ENCODE measurements around the gene PGLYRP2.
"Not testable (repeated sequence)": the region's sequence is repeated elsewhere in the genome, so short reads cannot be mapped to it uniquely, and the experiment has no call there.

PGLYRP2 gene

DNA sequence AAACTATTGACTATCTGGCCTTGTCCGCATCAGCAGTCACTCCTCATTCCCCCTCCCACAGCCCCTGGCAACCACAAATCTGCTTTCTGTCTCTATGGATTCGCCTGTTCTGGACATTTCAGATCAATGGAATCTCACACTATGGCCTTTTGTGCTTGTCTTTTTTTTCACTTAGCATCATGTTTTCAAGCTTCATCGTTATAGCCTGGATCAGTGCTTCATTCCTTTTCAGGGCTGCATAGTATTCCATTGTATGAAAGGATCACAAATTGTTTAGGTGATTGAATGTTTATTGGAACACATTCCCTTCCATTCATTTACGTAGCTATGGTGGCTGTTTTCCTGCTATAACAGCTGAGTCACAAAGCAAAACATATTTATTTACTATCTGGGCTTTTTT, 7.7 kb upstream of the PGLYRP2 start:
- no peak for DNase-seq (ENCODE audit: low spot score)

- DNase-seq (ENCODE audit: low spot score), result not testable (repeated sequence)
Measured at GRCh38 chr19:15485768-15486167, 6.5 kb upstream of the PGLYRP2 start.

- DNase-seq (ENCODE audit: low spot score), result not testable (repeated sequence)
Measured at GRCh38 chr19:15480996-15481395, 1.7 kb upstream of the PGLYRP2 start.

- no peak for DNase-seq (ENCODE audit: low spot score)
Measured at GRCh38 chr19:15476325-15476724, 3.0 kb downstream of the PGLYRP2 start.

DNA sequence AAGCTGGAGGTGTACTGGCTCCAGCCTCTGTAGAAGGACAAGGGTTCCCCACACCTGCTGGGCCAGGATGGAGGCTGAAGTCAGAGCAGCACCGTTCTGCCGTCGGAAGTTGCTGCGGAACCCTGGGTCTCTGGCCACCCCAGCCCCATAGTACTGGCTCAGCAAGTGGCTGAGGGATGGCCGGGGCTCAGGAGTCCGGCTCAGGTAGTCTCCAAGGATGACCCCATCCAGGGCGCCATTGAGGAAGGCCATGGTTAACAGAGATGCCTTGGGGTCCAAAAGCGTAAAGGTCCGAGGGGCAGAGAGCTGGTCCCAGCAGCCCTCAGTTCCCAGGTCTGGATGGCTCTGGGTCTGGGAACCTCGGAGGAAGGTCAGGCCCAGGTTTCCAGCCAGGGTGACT, 3.7 kb downstream of the PGLYRP2 start:
- no peak for DNase-seq (ENCODE audit: low spot score)

- DNase-seq (ENCODE audit: low spot score), result no peak
Measured at GRCh38 chr19:15475169-15475568, 4.1 kb downstream of the PGLYRP2 start.

- DNase-seq (ENCODE audit: low spot score), result not testable (repeated sequence)
Measured at GRCh38 chr19:15473821-15474220, 5.5 kb downstream of the PGLYRP2 start.

DNA sequence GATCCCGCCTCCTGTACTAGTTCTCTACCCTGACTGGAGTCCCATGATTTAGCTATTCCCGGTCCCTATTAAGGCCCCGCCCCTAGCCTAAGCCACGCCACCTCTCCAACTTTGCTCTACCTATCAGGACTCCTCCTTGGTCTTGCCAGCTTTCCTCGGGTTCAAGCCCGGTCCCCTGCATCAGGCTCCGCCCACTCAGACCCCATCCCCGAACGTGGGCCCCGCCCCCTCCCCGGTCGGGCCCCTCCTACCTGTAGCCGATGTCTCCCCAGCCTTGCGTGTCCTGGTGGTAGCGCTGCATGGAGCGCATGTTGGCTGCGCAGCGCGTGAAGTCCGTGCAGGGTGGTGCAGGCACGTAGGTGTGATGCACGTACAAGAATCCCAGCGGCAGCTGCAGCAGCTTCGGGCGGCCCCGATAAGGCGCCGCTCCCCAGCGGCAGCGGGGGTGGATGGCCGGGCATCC, 7.6 kb downstream of the PGLYRP2 start:
- no peak for DNase-seq (ENCODE audit: low spot score)

GRCh38 chr19:15469513-15470297, 9.6 kb downstream of the PGLYRP2 start:
- peak; percentile 65 for DNase-seq (ENCODE audit: low spot score)

DNA sequence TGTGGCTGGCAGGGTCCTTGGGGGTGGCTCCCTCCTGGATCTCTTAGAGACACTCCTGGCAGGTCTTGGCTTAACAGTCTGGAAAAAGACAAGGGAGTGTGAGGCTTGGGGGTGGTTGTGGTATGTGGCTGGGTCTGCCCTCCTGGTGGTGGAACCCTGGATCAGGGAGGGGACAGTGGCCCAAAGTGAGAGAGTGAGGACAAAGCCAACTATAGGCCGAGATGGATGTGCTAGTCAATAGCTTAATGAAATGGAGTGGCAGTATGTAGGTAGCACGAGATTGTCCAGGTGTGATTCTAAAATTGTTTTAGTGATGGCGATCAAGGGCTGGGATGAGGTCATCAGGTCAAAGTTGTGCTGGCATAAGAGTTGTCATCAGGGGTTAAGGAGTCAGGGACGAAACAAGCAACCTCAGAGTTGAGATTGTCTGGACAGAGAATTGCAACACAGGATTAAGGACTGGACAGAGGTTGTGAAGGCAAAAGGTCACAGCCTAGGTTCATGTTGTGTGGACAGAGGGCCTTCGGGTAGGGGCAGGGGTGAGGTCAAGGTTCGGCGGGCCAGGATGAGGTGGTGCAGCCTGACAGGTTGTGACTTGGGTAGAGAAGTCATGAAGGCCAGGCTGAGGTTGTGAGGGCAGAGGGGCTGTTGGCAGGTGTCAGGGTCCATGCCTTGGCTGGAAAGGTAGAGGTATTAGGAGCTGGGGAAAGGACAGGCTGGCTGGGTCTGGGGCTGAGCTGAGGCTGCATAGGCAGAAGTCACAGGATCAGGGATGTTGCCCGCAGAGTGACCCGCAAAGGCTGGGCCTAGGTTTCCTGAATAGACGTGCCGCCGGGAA, 10.4 kb downstream of the PGLYRP2 start:
- no peak for DNase-seq (ENCODE audit: low spot score)

- DNase-seq (ENCODE audit: low spot score), result no peak
Measured at GRCh38 chr19:15467734-15468214, 11.5 kb downstream of the PGLYRP2 start.

- DNase-seq (ENCODE audit: low spot score), result no peak
Measured at GRCh38 chr19:15466851-15467733, 12.2 kb downstream of the PGLYRP2 start.

GRCh38 chr19:15464394-15465385, 14.6 kb downstream of the PGLYRP2 start, which contains the start of gene RASAL3:
Gene RASAL3, minus strand, starts transcription at chr19:15464544. Its CDS starts 186 bp downstream, at chr19:15464358.
- no peak for DNase-seq (ENCODE audit: low spot score)

GRCh38 chr19:15463861-15464371, 15.4 kb downstream of the PGLYRP2 start:
- DNase-seq (ENCODE audit: low spot score), result no peak

DNA sequence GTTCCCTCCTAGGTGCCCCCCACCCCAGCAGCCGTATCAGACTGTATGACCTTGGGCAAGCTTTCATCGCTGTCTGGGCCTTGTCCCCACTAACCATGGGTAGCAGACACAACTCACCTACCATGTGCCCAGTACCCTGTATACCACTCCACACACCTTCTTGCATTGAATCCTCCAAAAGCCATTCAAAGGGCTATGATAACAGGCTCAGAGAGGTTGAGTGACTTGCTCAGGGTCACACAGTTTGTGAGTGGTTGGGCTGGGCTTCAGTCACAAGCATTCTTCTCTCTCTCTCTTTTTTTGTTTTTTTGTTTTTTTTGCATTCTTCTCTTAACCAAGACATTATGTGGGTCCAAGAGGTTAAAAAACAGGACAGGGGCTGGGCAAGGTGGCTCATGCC, 17.6 kb downstream of the PGLYRP2 start:
- DNase-seq (ENCODE audit: low spot score), result no peak

GRCh38 chr19:15457701-15458484, 21.4 kb downstream of the PGLYRP2 start:
- no peak for DNase-seq (ENCODE audit: low spot score)

DNA sequence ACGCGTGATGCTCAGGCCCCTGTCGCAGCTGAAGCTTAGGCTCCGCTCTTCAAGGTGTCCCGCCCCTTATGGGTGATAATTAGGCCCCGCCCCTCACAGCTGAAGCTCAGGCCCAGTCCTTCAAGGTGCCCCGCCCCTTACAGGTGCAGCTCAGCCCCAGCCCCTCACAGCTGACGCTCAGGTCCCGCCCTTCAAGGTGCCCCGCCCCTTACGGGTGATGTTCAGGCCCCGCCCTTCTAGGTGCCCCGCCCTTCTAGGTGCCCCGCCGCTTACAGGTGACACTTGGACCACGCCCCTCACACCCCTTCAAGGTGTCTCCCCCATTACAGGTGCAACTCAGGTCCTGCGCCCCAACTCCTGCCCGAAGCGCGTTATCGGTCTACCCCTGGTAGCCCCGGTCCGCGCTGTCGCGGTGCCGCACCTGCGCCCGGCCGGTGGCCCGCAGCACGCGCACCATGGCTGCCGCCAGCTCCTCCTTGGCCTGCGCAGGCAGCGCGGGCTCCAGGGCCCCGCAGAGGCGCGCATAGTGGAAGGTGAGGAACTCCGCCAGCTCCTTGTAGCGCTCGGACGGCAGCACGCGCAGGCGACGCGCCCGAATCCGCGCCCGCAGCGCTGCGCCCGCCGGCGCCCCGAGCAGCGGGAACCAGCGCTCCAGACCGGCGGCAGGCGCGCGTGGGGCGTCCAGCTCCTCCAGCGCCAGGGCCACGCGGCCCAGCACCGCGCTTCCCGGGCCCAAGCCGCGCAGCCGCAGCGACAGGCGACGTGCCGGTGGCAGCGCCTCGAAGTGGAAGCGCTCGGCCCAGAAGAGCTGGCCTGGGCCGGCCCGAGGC, 22.2 kb downstream of the PGLYRP2 start:
- no peak for DNase-seq (ENCODE audit: low spot score)

DNA sequence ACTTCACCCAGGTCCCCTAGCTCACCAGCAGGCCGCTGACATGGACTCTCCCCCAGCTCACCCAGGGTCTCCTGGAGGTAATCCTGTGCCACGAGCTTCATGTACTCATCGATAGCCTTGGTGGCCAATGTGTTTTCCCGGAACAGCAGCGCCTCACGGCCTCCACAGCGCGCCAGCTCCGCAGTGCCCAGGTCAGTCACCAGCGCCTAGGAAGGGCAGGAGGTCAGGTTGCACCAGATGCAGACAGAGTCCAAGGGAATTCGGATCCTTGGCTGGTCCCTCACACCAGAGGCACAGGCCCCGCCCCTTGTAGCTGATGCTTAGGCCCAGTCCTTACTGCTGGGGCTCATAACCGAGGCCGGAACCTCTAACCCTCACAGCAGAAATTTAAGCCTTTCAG, 22.9 kb downstream of the PGLYRP2 start:
- no peak for DNase-seq (ENCODE audit: low spot score)

- DNase-seq (ENCODE audit: low spot score), result no peak
Measured at GRCh38 chr19:15455996-15456395, 23.3 kb downstream of the PGLYRP2 start.
